ENCODE results near the gene PYROXD2. TPM values are rescaled to one million over a fixed set of nuclear protein-coding genes. Genes with fewer than 3 reads are reported as not detected.

Gene PYROXD2
- total RNA-seq, 1 donor from 2014 or later, result 7.1 TPM

- no peak overlapping the region for H3K4me3 ChIP-seq
- H3K4me1 ChIP-seq, result no peaks in the 10 kb centered on the region
- TF ChIP-seq POLR2A (IDR thresholded peaks at IDR 0.05), result no peak
- TF ChIP-seq POLR2AphosphoS5 (IDR thresholded peaks at IDR 0.05; ENCODE audit: insufficient read depth in 1 of 2, low read depth in 1 of 2), result no peak
- TF ChIP-seq CTCF (IDR thresholded peaks at IDR 0.05), result no peak
- H3K36me3 ChIP-seq, result no peaks in the 10 kb centered on the region
- intact Hi-C loops (cut with DNase I), result no loop called here
- no peak overlapping the region for H3K27ac ChIP-seq
- DNase-seq (ENCODE audit: extremely low spot score in 2 of 2), result no peak
- H3K9me3 ChIP-seq, result no peaks in the 10 kb centered on the region
- H3K27me3 ChIP-seq, result no peaks in the 10 kb centered on the region
Observed at GRCh38 chr10:98456043-98456570, 41.1 kb upstream of the PYROXD2 start.

DNA sequence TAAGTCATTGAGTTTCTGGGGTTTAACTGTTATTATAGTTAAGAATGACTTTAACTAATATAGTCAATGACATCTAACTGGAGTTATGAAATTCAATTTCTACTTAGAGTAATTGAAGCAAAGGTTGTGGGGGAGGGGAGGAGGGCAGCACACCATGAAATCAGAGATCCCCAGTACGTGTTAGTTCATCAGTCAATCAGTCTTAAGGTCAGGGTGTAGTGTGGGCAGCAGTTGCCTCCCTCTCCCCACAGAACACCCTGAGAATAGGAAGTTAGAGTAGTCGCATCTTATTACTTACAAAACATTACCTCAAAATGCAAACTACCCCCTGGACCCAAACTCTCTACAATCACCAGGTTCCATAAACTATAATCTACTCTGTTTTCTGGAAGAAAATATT is 38.7 kb upstream of the PYROXD2 start:
- Histone ChIP-seq H3K9me3 (no peaks in the 10 kb centered on the region), H3K27me3 (no peaks in the 10 kb centered on the region), H3K4me1 (no peaks in the 10 kb centered on the region), H3K4me3 (no peak overlapping the region), H3K36me3 (no peaks in the 10 kb centered on the region), H3K27ac (no peak overlapping the region)
- intact Hi-C loops (cut with DNase I), result no loop called here
- no peak for TF ChIP-seq POLR2A (IDR thresholded peaks at IDR 0.05)
- no peak for TF ChIP-seq POLR2AphosphoS5 (IDR thresholded peaks at IDR 0.05; ENCODE audit: insufficient read depth in 1 of 2, low read depth in 1 of 2)
- TF ChIP-seq CTCF (IDR thresholded peaks at IDR 0.05), result no peak
- no peak for DNase-seq (ENCODE audit: extremely low spot score in 2 of 2)

GRCh38 chr10:98450618-98451017 is 35.6 kb upstream of the PYROXD2 start:
- DNase-seq (ENCODE audit: extremely low spot score in 2 of 2), result no peak
- intact Hi-C loops (cut with DNase I), result no loop called here

GRCh38 chr10:98449287-98449686 is 34.3 kb upstream of the PYROXD2 start:
- H3K36me3 ChIP-seq, result peaks cover 0 to 10% of the 10 kb centered on the region in 2 donors
- intact Hi-C loops (cut with DNase I), result loop anchor here (5.0 to 10.0 kb wide), 2 partner anchors 182 to 694 kb away; partner anchors contain the start of gene LOXL4
- TF ChIP-seq POLR2A (IDR thresholded peaks at IDR 0.05) (no peak), POLR2AphosphoS5 (IDR thresholded peaks at IDR 0.05; ENCODE audit: insufficient read depth in 1 of 2, low read depth in 1 of 2) (no peak), CTCF (IDR thresholded peaks at IDR 0.05) (no peak)
- no peaks in the 10 kb centered on the region for H3K9me3 ChIP-seq
- no peak overlapping the region for H3K27ac ChIP-seq
- H3K27me3 ChIP-seq, result no peaks in the 10 kb centered on the region
- H3K4me3 ChIP-seq, result no peak overlapping the region
- DNase-seq (ENCODE audit: extremely low spot score in 2 of 2), result no peak
- peaks cover 8% of the 10 kb centered on the region for H3K4me1 ChIP-seq

More at GRCh38 chr10:98450618-98451017, 35.6 kb upstream of the PYROXD2 start:
- Histone ChIP-seq H3K27me3 (no peaks in the 10 kb centered on the region), H3K36me3 (no peaks in the 10 kb centered on the region), H3K4me1 (peaks cover 3% of the 10 kb centered on the region), H3K9me3 (no peaks in the 10 kb centered on the region), H3K4me3 (no peak overlapping the region), H3K27ac (no peak overlapping the region)
- no peak for TF ChIP-seq POLR2A (IDR thresholded peaks at IDR 0.05)
- no peak for TF ChIP-seq POLR2AphosphoS5 (IDR thresholded peaks at IDR 0.05; ENCODE audit: insufficient read depth in 1 of 2, low read depth in 1 of 2)
- TF ChIP-seq CTCF (IDR thresholded peaks at IDR 0.05), result no peak

DNA sequence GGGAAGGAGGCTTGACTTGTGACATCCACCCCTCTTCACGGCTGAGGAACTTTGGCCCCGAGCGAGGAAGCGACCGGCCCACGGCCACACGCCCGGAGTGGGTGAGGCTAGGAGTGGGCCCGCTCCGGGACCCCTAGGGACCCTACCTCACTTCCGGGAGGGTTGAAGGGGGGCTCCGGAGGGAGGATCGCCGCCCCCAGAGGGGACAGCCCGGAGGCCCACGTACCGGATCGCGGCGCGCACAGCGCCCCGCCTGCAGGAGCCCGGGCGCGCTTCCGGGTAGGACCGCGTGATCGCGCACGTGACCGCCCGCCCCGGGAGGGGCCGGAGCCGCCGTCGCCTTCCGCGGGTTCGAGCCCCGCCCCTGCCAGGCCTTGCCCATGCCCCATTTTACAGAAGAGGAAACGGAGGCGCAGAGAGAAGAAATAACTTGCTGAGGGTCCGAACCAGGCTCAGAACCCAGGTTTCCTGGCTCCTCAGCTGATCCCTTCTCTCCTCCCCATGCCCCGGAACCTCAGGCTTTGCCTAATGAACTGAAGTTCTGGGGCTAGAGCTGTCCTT is 31.8 kb upstream of the PYROXD2 start, which contains the start of gene HPS1:
Gene HPS1, minus strand, starts transcription at position 275 of the 561 bp plus-strand sequence. CDS start 3,695 bp downstream, outside the sequence.
- intact Hi-C loops (cut with DNase I), result loop anchor here (5.0 to 10.0 kb wide), 2 partner anchors 179 to 692 kb away; partner anchors contain the start of gene LOXL4

More for the DNA sequence above, 31.8 kb upstream of the PYROXD2 start, which contains the start of gene HPS1:
- H3K27ac ChIP-seq, result peak within 1 kb of the TSS; percentile 92
- no peak for TF ChIP-seq CTCF (IDR thresholded peaks at IDR 0.05)
- TF ChIP-seq POLR2AphosphoS5 (IDR thresholded peaks at IDR 0.05; ENCODE audit: insufficient read depth in 1 of 2, low read depth in 1 of 2), result peak in 1 of 2 donors; percentile 91
- TF ChIP-seq POLR2A (IDR thresholded peaks at IDR 0.05), result peak in 1 of 2 donors; percentile 88
- H3K4me1 ChIP-seq, result peaks cover 8% of the 10 kb centered on the region
- DNase-seq (ENCODE audit: extremely low spot score in 2 of 2), result no peak
- no peaks in the 10 kb centered on the region for H3K9me3 ChIP-seq
- H3K4me3 ChIP-seq, result peak within 1 kb of the TSS; percentile 62 to 65
- peaks cover 0 to 22% of the 10 kb centered on the region in 2 donors for H3K36me3 ChIP-seq
- H3K27me3 ChIP-seq, result no peaks in the 10 kb centered on the region
